K562 (cell line): Measurements from ENCODE around the gene LMNA.

Experiments
- CTCF ChIP-seq, 3 experiments: IDR thresholded peaks in 2 of 3; conservative IDR thresholded peaks in 1 of 3; 2 replicates each; pipeline ENCODE4 v1.5.1; 2011 to 2012; ENCODE audit warnings: low read length in 3 of 3, mild to moderate bottlenecking in 3 of 3, control low read depth in 2 of 3, improper control_type of control experiment in 1 of 3, inconsistent platforms in 1 of 3, low read depth in 1 of 3, mixed read lengths in 1 of 3, moderate library complexity in 1 of 3; ENCODE audit not compliant: insufficient read depth in 2 of 3
- ETS1 ChIP-seq: conservative IDR thresholded peaks from 2 replicates; pipeline ENCODE4 v1.6.1; 2011; ENCODE audit warnings: low read depth, mild to moderate bottlenecking, low read length; ENCODE audit not compliant: control insufficient read depth
- RBBP5 ChIP-seq: fragments of 200-600 bp; sonication (generic); IDR thresholded peaks from 2 replicates; pipeline ENCODE4 v1.6.1; 2012; ENCODE audit warnings: borderline replicate concordance, mild to moderate bottlenecking, low read length, control low read depth, inconsistent platforms; ENCODE audit not compliant: insufficient read depth, poor library complexity, severe bottlenecking
- RFX5 ChIP-seq: IDR thresholded peaks from 2 replicates; pipeline ENCODE4 v1.6.1; 2011; ENCODE audit warnings: low read depth, mild to moderate bottlenecking, improper control_type of control experiment, low read length
- ZNF121 ChIP-seq: sonication (generic); formaldehyde crosslinking; conservative IDR thresholded peaks from 2 replicates; pipeline ENCODE4 v1.8.0; 2022; ENCODE audit warnings: missing genetic modification reagents
- ZNF785 ChIP-seq: fragments of 250-450 bp; sonication (Bioruptor Pico); IDR thresholded peaks from 2 replicates; pipeline ENCODE4 v1.4.0; 2020; ENCODE audit warnings: mild to moderate bottlenecking
- TF ChIP-seq, protein P1 (sequence below), 2 experiments: fragments of 450-650 bp in 1 of 2; sonication (generic) in 1 of 2; formaldehyde crosslinking in 1 of 2; IDR thresholded peaks in 1 of 2; conservative IDR thresholded peaks in 1 of 2; 2 replicates each; pipeline versions ENCODE4 v1.6.1 to v1.8.1; 2016 to 2023; ENCODE audit warnings: mild to moderate bottlenecking in 2 of 2, moderate library complexity in 2 of 2, inconsistent platforms in 1 of 2, missing genetic modification reagents in 1 of 2

- TF ChIP-seq CTCF (IDR thresholded peaks at IDR 0.05 in 2 of 3, conservative IDR thresholded peaks at IDR 0.05 in 1 of 3; ENCODE audit: insufficient read depth in 2 of 3, low read depth in 1 of 3, low read length in 3 of 3) = no peak
- no peak for TF ChIP-seq ETS1
- no peak for TF ChIP-seq RBBP5
- TF ChIP-seq ZNF121 (CRISPR knock-in tag) = no peak
- TF ChIP-seq ZNF785 (CRISPR knock-in tag) = no peak
- TF ChIP-seq, protein P1, sequence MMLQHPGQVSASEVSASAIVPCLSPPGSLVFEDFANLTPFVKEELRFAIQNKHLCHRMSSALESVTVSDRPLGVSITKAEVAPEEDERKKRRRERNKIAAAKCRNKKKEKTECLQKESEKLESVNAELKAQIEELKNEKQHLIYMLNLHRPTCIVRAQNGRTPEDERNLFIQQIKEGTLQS (IDR thresholded peaks at IDR 0.05) = no peak
- TF ChIP-seq, protein P1 (CRISPR knock-in tag; conservative IDR thresholded peaks at IDR 0.05) = no peak
- no peak for TF ChIP-seq RFX5
Measured at GRCh38 chr1:156134716-156135435, 20.4 kb downstream of the LMNA start.
